K562 (cell line): ENCODE data around the gene KCNK7. TPM values are rescaled to one million over a fixed set of nuclear protein-coding genes. Genes with fewer than 3 reads are reported as not detected.
A peak's percentile ranks its signal among the peaks of the same experiment; 100 is the strongest.

Experiments used
- CAMTA2 ChIP-seq: fragments of 250-450 bp; sonication (Bioruptor Pico); conservative IDR thresholded peaks from 2 replicates; pipeline ENCODE4 v1.5.1; 2022
- CCNT2 ChIP-seq: IDR thresholded peaks from 2 replicates; pipeline ENCODE4 v1.6.1; 2011; ENCODE audit warnings: borderline replicate concordance, low read depth, mild to moderate bottlenecking, moderate library complexity, mixed read lengths, low read length; ENCODE audit not compliant: insufficient read length; ENCODE audit errors: extremely low read depth
- CTCF ChIP-seq, 3 experiments: IDR thresholded peaks in 2 of 3; conservative IDR thresholded peaks in 1 of 3; 2 replicates each; pipeline ENCODE4 v1.5.1; 2011 to 2012; ENCODE audit warnings: low read length in 3 of 3, mild to moderate bottlenecking in 3 of 3, control low read depth in 2 of 3, improper control_type of control experiment in 1 of 3, inconsistent platforms in 1 of 3, low read depth in 1 of 3, mixed read lengths in 1 of 3, moderate library complexity in 1 of 3; ENCODE audit not compliant: insufficient read depth in 2 of 3
- GATA2 ChIP-seq: sonication (generic); formaldehyde crosslinking; IDR thresholded peaks from 2 replicates; pipeline ENCODE4 v1.4.0; 2020; ENCODE audit warnings: mild to moderate bottlenecking, missing genetic modification reagents
- GTF2F1 ChIP-seq: IDR thresholded peaks from 2 replicates; pipeline ENCODE4 v1.6.1; 2011; ENCODE audit warnings: low read depth, low read length, improper control_type of control experiment
- HBP1 ChIP-seq: fragments of 450-650 bp; formaldehyde crosslinking; IDR thresholded peaks from 2 replicates; pipeline ENCODE4 v1.4.0; 2022; ENCODE audit warnings: missing genetic modification characterization
- HDAC2 ChIP-seq: fragments of 450-650 bp; IDR thresholded peaks from 2 replicates; pipeline ENCODE4 v1.6.1; 2016; ENCODE audit warnings: mild to moderate bottlenecking
- SETDB1 ChIP-seq: IDR thresholded peaks from one replicate; pipeline ENCODE4 v1.6.1; 2012; ENCODE audit warnings: low read length, control low read depth, inconsistent platforms
- SMARCC2 ChIP-seq: fragments of 450-650 bp; IDR thresholded peaks from 2 replicates; pipeline ENCODE4 v1.6.1; 2017; ENCODE audit warnings: antibody characterized with exemption, moderate library complexity, mild to moderate bottlenecking, low read depth
- STAG1 ChIP-seq: sonication (generic); formaldehyde crosslinking; IDR thresholded peaks from 2 replicates; pipeline ENCODE4 v1.5.0; 2020; ENCODE audit warnings: missing genetic modification reagents, borderline replicate concordance
- TEAD2 ChIP-seq: fragments of 450-650 bp; IDR thresholded peaks from 2 replicates; pipeline ENCODE4 v1.6.1; 2016; ENCODE audit warnings: missing genetic modification characterization, control low read depth, missing compliant biosample characterization
- XRCC4 ChIP-seq: IDR thresholded peaks from one replicate; pipeline ENCODE4 v1.6.1; 2011; ENCODE audit not compliant: insufficient read depth, insufficient read length; ENCODE audit errors: extremely low read depth
- ZC3H8 ChIP-seq: fragments of 450-650 bp; IDR thresholded peaks from 2 replicates; pipeline ENCODE4 v1.6.1; 2017
- ZFP36 ChIP-seq: fragments of 150-350 bp; IDR thresholded peaks from 2 replicates; pipeline ENCODE4 v1.6.1; 2018; ENCODE audit warnings: low read length, low read depth; ENCODE audit not compliant: partially characterized antibody
- ZNF239 ChIP-seq: fragments of 250-450 bp; sonication (Bioruptor Pico); IDR thresholded peaks from 2 replicates; pipeline ENCODE4 v1.4.0; 2020; ENCODE audit warnings: mild to moderate bottlenecking
- ZNF551 ChIP-seq: fragments of 250-450 bp; sonication (Bioruptor Pico); IDR thresholded peaks from 2 replicates; pipeline ENCODE4 v1.5.0; 2021; ENCODE audit warnings: mild to moderate bottlenecking, moderate library complexity
- ZNF589 ChIP-seq: fragments of 200-800 bp; sonication (Bioruptor generic); IDR thresholded peaks from 2 replicates; pipeline ENCODE4 v1.6.1; 2016; ENCODE audit warnings: low read depth, missing genetic modification characterization, missing compliant biosample characterization
- polyA plus RNA-seq, 8 experiments: library from polyadenylated mRNA; depleted of rRNA in 4 of 8; stranded (reverse) in 5 of 8; unstranded in 3 of 8; fragments of >200 nt; fragmentation: Nextera tagmentation in 2 of 8; fragmentation: Illumina TruSeq in 1 of 8; extraction: Ambion mirVana in 2 of 8; extraction: Trizol in 1 of 8; gene quantifications; 2 replicates each; pipeline versions ENCODE4 v1.2.1 to v1.2.3, GENCODE V29; 2011 to 2014; ENCODE audit warnings: inconsistent platforms in 1 of 8, missing spikeins in 1 of 8
- total RNA-seq, 7 experiments: library from RNA; depleted of rRNA in 6 of 7; stranded (reverse); fragments of >200 nt in 6 of 7; fragmentation: Illumina TruSeq in 2 of 7; extraction: Trizol in 2 of 7; gene quantifications; 2 replicates each; pipeline versions ENCODE4 v1.2.1 to v1.2.3, GENCODE V29; 2011 to 2021; ENCODE audit warnings: low replicate concordance in 1 of 7
- TF ChIP-seq, protein P1 (sequence below): IDR thresholded peaks from 2 replicates; pipeline ENCODE4 v1.6.1; 2012; ENCODE audit warnings: low read depth, low read length, improper control_type of control experiment, borderline replicate concordance
- TF ChIP-seq, protein P2 (sequence below), 2 experiments: fragments of 450-650 bp in 1 of 2; IDR thresholded peaks; 2 replicates each; pipeline ENCODE4 v1.6.1; 2011 to 2017; ENCODE audit warnings: low read depth in 2 of 2, antibody characterized with exemption in 1 of 2, borderline replicate concordance in 1 of 2, low read length in 1 of 2, mild to moderate bottlenecking in 1 of 2, mixed read lengths in 1 of 2; ENCODE audit not compliant: control insufficient read depth in 1 of 2

KCNK7 gene
- total and polyA plus RNA-seq, 9 of the 15 experiments (the other 6 are each of a cell fraction or from before 2014, with no cell fraction given): 0.07 to 0.40 TPM; not detected in 7

DNA sequence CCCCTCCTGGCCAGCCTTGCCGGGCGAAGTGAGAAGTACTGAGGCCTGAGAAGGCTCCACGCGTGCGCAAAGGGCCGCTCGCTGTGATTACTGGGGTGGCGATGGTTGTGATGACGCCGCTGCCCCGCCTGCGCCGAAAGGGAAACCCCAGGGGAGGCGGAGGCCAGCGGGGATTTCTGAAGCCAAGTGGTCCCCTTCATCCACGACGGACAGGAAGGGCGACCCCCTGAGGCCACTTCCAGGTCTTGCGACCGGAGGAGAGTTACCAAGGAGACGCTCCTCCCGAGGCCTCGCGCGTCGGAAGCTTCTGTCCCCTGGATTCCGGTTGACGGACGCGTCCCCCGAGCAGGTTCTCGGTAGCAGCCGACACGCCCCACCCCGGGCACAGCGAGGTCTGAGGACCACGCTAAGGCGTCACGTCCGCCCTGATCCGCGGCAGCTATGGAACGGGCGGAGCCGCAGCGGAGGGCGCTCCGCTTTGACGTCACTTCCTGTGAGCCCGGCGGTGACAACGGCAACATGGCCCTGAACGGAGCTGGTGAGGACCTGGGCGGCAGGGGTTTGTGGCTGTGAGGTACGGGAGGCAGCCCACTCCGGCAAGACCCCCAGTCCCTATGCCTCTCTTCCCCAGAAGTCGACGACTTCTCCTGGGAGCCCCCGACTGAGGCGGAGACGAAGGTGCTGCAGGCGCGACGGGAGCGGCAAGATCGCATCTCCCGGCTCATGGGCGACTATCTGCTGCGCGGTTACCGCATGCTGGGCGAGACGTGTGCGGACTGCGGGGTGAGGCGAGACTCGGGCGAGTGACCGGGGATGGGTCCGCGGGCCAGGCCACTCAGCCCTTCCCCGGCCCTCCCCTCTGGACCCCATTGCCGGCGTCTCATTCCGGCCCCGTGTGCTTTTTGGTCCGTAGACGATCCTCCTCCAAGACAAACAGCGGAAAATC, 25.4 kb downstream of the KCNK7 start, which contains the start of gene ZNRD2 (continued):
- peak; percentile 12 for TF ChIP-seq ZFP36
- 0 out of 2 replicates have a peak, but pooled peaks have one; percentile 28 for TF ChIP-seq GATA2
- TF ChIP-seq, protein P1, sequence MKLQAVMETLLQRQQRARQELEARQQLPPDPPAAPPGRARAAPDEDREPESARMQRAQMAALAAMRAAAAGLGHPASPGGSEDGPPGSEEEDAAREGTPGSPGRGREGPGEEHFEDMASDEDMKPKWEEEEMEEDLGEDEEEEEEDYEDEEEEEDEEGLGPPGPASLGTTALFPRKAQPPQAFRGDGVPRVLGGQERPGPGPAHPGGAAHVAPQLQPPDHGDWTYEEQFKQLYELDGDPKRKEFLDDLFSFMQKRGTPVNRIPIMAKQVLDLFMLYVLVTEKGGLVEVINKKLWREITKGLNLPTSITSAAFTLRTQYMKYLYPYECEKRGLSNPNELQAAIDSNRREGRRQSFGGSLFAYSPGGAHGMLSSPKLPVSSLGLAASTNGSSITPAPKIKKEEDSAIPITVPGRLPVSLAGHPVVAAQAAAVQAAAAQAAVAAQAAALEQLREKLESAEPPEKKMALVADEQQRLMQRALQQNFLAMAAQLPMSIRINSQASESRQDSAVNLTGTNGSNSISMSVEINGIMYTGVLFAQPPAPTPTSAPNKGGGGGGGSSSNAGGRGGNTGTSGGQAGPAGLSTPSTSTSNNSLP: no peak
- TF ChIP-seq SMARCC2: no peak
- TF ChIP-seq CAMTA2 (CRISPR knock-in tag): no peak
- peak; percentile 77 to 86 (median 81) for TF ChIP-seq CTCF (IDR thresholded peaks at IDR 0.05 in 2 of 3, conservative IDR thresholded peaks at IDR 0.05 in 1 of 3; ENCODE audit: insufficient read depth in 2 of 3, low read depth in 1 of 3, low read length in 3 of 3)
- peak; percentile 31; the same call in 1 of the 2 replicates for TF ChIP-seq GTF2F1
- TF ChIP-seq SETDB1: peak; percentile 69
- peak; percentile 81 for TF ChIP-seq CCNT2
- TF ChIP-seq HBP1: peak; percentile 54; the same call in 1 of the 2 replicates
- no peak for TF ChIP-seq ZNF239
- TF ChIP-seq HDAC2: peak; percentile 89; the same call in 1 of the 2 replicates
- no peak for TF ChIP-seq ZNF551 (CRISPR knock-in tag)
- TF ChIP-seq TEAD2 (tag): no peak
- TF ChIP-seq STAG1 (CRISPR knock-in tag): no peak
- TF ChIP-seq, protein P2, sequence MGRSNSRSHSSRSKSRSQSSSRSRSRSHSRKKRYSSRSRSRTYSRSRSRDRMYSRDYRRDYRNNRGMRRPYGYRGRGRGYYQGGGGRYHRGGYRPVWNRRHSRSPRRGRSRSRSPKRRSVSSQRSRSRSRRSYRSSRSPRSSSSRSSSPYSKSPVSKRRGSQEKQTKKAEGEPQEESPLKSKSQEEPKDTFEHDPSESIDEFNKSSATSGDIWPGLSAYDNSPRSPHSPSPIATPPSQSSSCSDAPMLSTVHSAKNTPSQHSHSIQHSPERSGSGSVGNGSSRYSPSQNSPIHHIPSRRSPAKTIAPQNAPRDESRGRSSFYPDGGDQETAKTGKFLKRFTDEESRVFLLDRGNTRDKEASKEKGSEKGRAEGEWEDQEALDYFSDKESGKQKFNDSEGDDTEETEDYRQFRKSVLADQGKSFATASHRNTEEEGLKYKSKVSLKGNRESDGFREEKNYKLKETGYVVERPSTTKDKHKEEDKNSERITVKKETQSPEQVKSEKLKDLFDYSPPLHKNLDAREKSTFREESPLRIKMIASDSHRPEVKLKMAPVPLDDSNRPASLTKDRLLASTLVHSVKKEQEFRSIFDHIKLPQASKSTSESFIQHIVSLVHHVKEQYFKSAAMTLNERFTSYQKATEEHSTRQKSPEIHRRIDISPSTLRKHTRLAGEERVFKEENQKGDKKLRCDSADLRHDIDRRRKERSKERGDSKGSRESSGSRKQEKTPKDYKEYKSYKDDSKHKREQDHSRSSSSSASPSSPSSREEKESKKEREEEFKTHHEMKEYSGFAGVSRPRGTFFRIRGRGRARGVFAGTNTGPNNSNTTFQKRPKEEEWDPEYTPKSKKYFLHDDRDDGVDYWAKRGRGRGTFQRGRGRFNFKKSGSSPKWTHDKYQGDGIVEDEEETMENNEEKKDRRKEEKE (IDR thresholded peaks at IDR 0.05; ENCODE audit: borderline replicate concordance in 1 of 2, control insufficient read depth in 1 of 2, low read depth in 2 of 2, low read length in 1 of 2): no peak
- TF ChIP-seq ZC3H8: no peak
- no peak for TF ChIP-seq XRCC4
- no peak for TF ChIP-seq ZNF589
